Naive thymus-derived CD4-positive, alpha-beta T cell (primary cell): ENCODE data around the gene GLIPR2. TPM values are rescaled to one million over a fixed set of nuclear protein-coding genes. Genes with fewer than 3 reads are reported as not detected.

Experiments
- ATAC-seq: fragments of 150-1000 bp; cut with Tn5 transposase; 2 replicates; pipeline ENCODE4 v1.10.0; 2021; ENCODE audit warnings: mild to moderate bottlenecking, moderate library complexity
- CTCF ChIA-PET: fragments of 350-600 bp; sonication (Branson Sonifier 250); formaldehyde crosslinking; loops from one replicate; lab custom pipeline; 2021; ENCODE audit warnings: antibody characterized with exemption; lab: Charles Lee
- POLR2A ChIA-PET: fragments of 350-600 bp; sonication (Branson Sonifier 250); formaldehyde crosslinking; loops from one replicate; lab custom pipeline; 2021; ENCODE audit warnings: antibody characterized with exemption, inconsistent platforms; lab: Charles Lee
- DNase-seq, 9 donors: peaks; one replicate each; pipeline versions ENCODE4 v3.0.0 to v3.0.0-alpha.2; 2020 to 2022; ENCODE audit warnings: mixed read lengths in 1 of 9
- H3K27ac ChIP-seq: one replicate; pipeline ENCODE4 v1.7.0; 2013; ENCODE audit warnings: mild to moderate bottlenecking, low read depth, low read length, moderate library complexity
- H3K27me3 ChIP-seq, 2 donors: one replicate each; pipeline ENCODE4 v1.7.0; 2013; ENCODE audit warnings: low read length in 2 of 2, mild to moderate bottlenecking in 2 of 2, moderate library complexity in 2 of 2; ENCODE audit not compliant: control insufficient read depth in 2 of 2, insufficient read depth in 2 of 2
- H3K36me3 ChIP-seq, 3 experiments: 1 replicate in 2 of 3; 2 replicates in 1 of 3; pipeline ENCODE4 v1.7.0; 2013; ENCODE audit warnings: low read length in 3 of 3, mild to moderate bottlenecking in 3 of 3, moderate library complexity in 1 of 3; ENCODE audit not compliant: insufficient read depth in 3 of 3, control insufficient read depth in 2 of 3
- H3K4me1 ChIP-seq, 2 donors: one replicate each; pipeline ENCODE4 v1.7.0; 2013; ENCODE audit warnings: low read length in 2 of 2, mild to moderate bottlenecking in 2 of 2, moderate library complexity in 1 of 2; ENCODE audit not compliant: control insufficient read depth in 2 of 2, insufficient read depth in 2 of 2
- H3K4me3 ChIP-seq: 2 replicates; pipeline ENCODE4 v1.7.0; 2013; ENCODE audit warnings: mild to moderate bottlenecking, low read length
- H3K9me3 ChIP-seq, 3 experiments: 1 replicate in 2 of 3; 2 replicates in 1 of 3; pipeline ENCODE4 v1.7.0; 2013; ENCODE audit warnings: low read length in 3 of 3; ENCODE audit not compliant: control insufficient read depth in 2 of 3
- H3K27ac Mint-ChIP-seq, 9 donors: one replicate each; pipeline ENCODE4 v1.8.0; 2020 to 2022; ENCODE audit warnings: mixed read lengths in 9 of 9, mild to moderate bottlenecking in 8 of 9, moderate library complexity in 5 of 9, inconsistent platforms in 2 of 9
- H3K27me3 Mint-ChIP-seq, 5 donors: one replicate each; pipeline ENCODE4 v1.8.0; 2021 to 2022; ENCODE audit warnings: mixed read lengths in 5 of 5, mild to moderate bottlenecking in 1 of 5
- H3K36me3 Mint-ChIP-seq, 5 donors: one replicate each; pipeline ENCODE4 v1.8.0; 2020 to 2022; ENCODE audit warnings: mixed read lengths in 5 of 5, mild to moderate bottlenecking in 3 of 5, inconsistent platforms in 1 of 5
- H3K4me1 Mint-ChIP-seq, 7 donors: one replicate each; pipeline ENCODE4 v1.8.0; 2020 to 2022; ENCODE audit warnings: mixed read lengths in 7 of 7, mild to moderate bottlenecking in 3 of 7, inconsistent platforms in 1 of 7
- H3K4me3 Mint-ChIP-seq, 10 donors: one replicate each; pipeline ENCODE4 v1.8.0; 2020 to 2022; ENCODE audit warnings: mild to moderate bottlenecking in 10 of 10, mixed read lengths in 10 of 10, moderate library complexity in 6 of 10, inconsistent platforms in 2 of 10
- H3K9me3 Mint-ChIP-seq, 11 donors: one replicate each; pipeline ENCODE4 v1.8.0; 2020 to 2022; ENCODE audit warnings: mixed read lengths in 11 of 11, mild to moderate bottlenecking in 4 of 11, inconsistent platforms in 1 of 11, moderate library complexity in 1 of 11
- intact Hi-C, 2 donors: fragments of 100-400 bp; cut with micrococcal nuclease; formaldehyde crosslinking; loops; one replicate each; pipeline ENCODE4 v1.15.1; 2023
- polyA plus RNA-seq, 2 donors: library from polyadenylated mRNA; unstranded; fragments of 300-500 nt; fragmentation: Illumina TruSeq; gene quantifications; one replicate each; pipeline ENCODE4 v1.2.3, GENCODE V29; 2021
- total RNA-seq, 6 experiments: library from RNA in 5 of 6; stranded (reverse) in 5 of 6; gene quantifications; 1 replicate in 5 of 6; 2 replicates in 1 of 6; pipeline ENCODE4 v1.2.3 and lab custom pipeline; 2021 to 2026

GLIPR2 gene
- total and polyA plus RNA-seq, 7 experiments from 2014 or later = 7.7 to 74.7 (median 38.8) TPM

- H3K27me3 ChIP-seq = no peaks in the 10 kb centered on the region
- no peaks in the 10 kb centered on the region for H3K9me3 ChIP-seq
- peaks cover 51 to 60% of the 10 kb centered on the region in 2 donors for H3K4me1 ChIP-seq
- peaks cover 53 to 63% (median 60%) of the 10 kb centered on the region in 7 donors for H3K4me1 Mint-ChIP-seq
- H3K27me3 Mint-ChIP-seq = peaks cover 0 to 35% (median 0%) of the 10 kb centered on the region in 5 donors
- peaks cover 0 to 21% (median 0%) of the 10 kb centered on the region in 5 donors for H3K36me3 Mint-ChIP-seq
- peak overlapping the region; percentile 83 to 99 (median 93) for H3K4me3 Mint-ChIP-seq
- intact Hi-C loops = loop anchor here (2.0 to 10.0 kb wide), 5 partner anchors 13 to 1023 kb away; partner anchors contain the start of genes ATOSB (in 1 of the 2), GNE (in 1 of the 2) and RNF38 (in 1 of the 2)
- peak overlapping the region; percentile 25 to 94 (median 87) for H3K27ac Mint-ChIP-seq
- ATAC-seq = no peak
- ChIA-PET POLR2A (interaction anchor here (1.8 to 1.9 kb wide), 3 partner anchors 11 to 14 kb away, joined by 5 to 14 read pairs (median 7); no protein-coding TSS in a partner anchor), CTCF (interaction anchor here (1.4 to 1.8 kb wide), 5 partner anchors 14 to 34 kb away, joined by 4 to 7 read pairs (median 4); no protein-coding TSS in a partner anchor)
- H3K36me3 ChIP-seq = no peaks in the 10 kb centered on the region
- H3K4me3 ChIP-seq = peak overlapping the region; percentile 78
- peak overlapping the region; percentile 74 for H3K27ac ChIP-seq
- no peaks in the 10 kb centered on the region for H3K9me3 Mint-ChIP-seq
- no peak for DNase-seq
Observed at GRCh38 chr9:36137392-36138004, 965 bp downstream of the GLIPR2 start.

GRCh38 chr9:36138496-36138895 lies 2.0 kb downstream of the GLIPR2 start:
- Mint-ChIP-seq H3K4me3 (peak overlapping the region; percentile 83 to 99 (median 93)), H3K36me3 (peaks cover 0 to 28% (median 0%) of the 10 kb centered on the region in 5 donors), H3K27me3 (peaks cover 0 to 27% (median 0%) of the 10 kb centered on the region in 5 donors), H3K27ac (peak overlapping the region in 6 of 9 donors; percentile 9 to 100 (median 67)), H3K9me3 (no peaks in the 10 kb centered on the region), H3K4me1 (peaks cover 63 to 73% (median 70%) of the 10 kb centered on the region in 7 donors)
- ChIA-PET CTCF (interaction anchor here (0.7 to 1.8 kb wide), 3 partner anchors 26 to 239 kb away, joined by 3 to 4 read pairs (median 4); no protein-coding TSS in a partner anchor), POLR2A (interaction anchor here (2.4 kb wide), 1 partner anchor 13 kb away, joined by 11 read pairs; no protein-coding TSS in a partner anchor)
- DNase-seq (no peak), ATAC-seq (no peak)
- Histone ChIP-seq H3K4me3 (no peak overlapping the region), H3K4me1 (peaks cover 61 to 70% of the 10 kb centered on the region in 2 donors), H3K36me3 (no peaks in the 10 kb centered on the region), H3K27me3 (no peaks in the 10 kb centered on the region), H3K27ac (peak overlapping the region; percentile 23), H3K9me3 (no peaks in the 10 kb centered on the region)
- intact Hi-C loops = loop anchor here (5.0 to 10.0 kb wide), 4 partner anchors 36 to 1024 kb away; partner anchors contain the start of genes ATOSB (in 1 of the 2), GNE (in 1 of the 2) and RNF38 (in 1 of the 2)

DNA sequence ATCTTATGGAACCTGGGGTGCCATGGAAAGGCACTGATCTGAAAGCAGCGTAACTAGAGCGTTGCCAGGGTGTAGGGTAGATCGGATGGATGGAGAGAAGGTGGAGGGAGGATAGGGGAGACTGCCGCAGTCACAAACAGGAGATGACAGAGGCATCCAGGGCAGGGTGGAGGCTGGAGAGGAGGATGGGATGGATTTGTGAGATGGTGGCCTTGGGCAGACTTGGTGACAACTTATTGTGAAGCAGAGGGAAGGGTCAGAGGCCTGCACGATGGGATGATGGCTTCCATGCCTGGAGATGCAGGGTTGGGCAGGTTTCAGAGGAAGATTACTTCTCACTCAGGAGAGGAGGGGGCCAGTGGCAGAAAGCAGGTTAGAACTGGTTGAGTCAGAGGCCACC lies 2.4 kb downstream of the GLIPR2 start:
- peaks cover 0 to 23% (median 0%) of the 10 kb centered on the region in 5 donors for H3K27me3 Mint-ChIP-seq
- peak overlapping the region in 7 of 9 donors; percentile 9 to 100 (median 83) for H3K27ac Mint-ChIP-seq
- intact Hi-C loops = loop anchor here (5.0 to 10.0 kb wide), 4 partner anchors 37 to 1024 kb away; partner anchors contain the start of genes ATOSB (in 1 of the 2), GNE (in 1 of the 2) and RNF38 (in 1 of the 2)
- ATAC-seq = no peak
- Histone ChIP-seq H3K4me1 (peaks cover 65 to 74% of the 10 kb centered on the region in 2 donors), H3K27me3 (no peaks in the 10 kb centered on the region), H3K4me3 (no peak overlapping the region), H3K36me3 (no peaks in the 10 kb centered on the region), H3K27ac (peak overlapping the region; percentile 23), H3K9me3 (no peaks in the 10 kb centered on the region)
- ChIA-PET POLR2A (interaction anchor here (1.1 to 2.4 kb wide), 2 partner anchors 13 to 99 kb away, joined by 5 to 11 read pairs; no protein-coding TSS in a partner anchor), CTCF (interaction anchor here (0.7 to 1.4 kb wide), 2 partner anchors 35 to 238 kb away, joined by 3 to 4 read pairs; no protein-coding TSS in a partner anchor)
- peaks cover 67 to 77% (median 74%) of the 10 kb centered on the region in 7 donors for H3K4me1 Mint-ChIP-seq
- peak overlapping the region in 9 of 10 donors; percentile 2 to 99 (median 89) for H3K4me3 Mint-ChIP-seq
- peaks cover 0 to 32% (median 0%) of the 10 kb centered on the region in 5 donors for H3K36me3 Mint-ChIP-seq
- DNase-seq = no peak
- no peaks in the 10 kb centered on the region for H3K9me3 Mint-ChIP-seq

GRCh38 chr9:36140086-36141084 lies 3.9 kb downstream of the GLIPR2 start:
- peaks cover 2 to 45% (median 3%) of the 10 kb centered on the region in 5 donors for H3K36me3 Mint-ChIP-seq
- H3K4me3 ChIP-seq = peak overlapping the region; percentile 45
- no peaks in the 10 kb centered on the region for H3K27me3 ChIP-seq
- H3K27me3 Mint-ChIP-seq = peaks cover 0 to 13% (median 0%) of the 10 kb centered on the region in 5 donors
- H3K4me3 Mint-ChIP-seq = peak overlapping the region; percentile 66 to 93 (median 82)
- H3K27ac Mint-ChIP-seq = peak overlapping the region; percentile 63 to 100 (median 86)
- peak overlapping the region; percentile 46 for H3K27ac ChIP-seq
- peaks cover 82 to 90% (median 87%) of the 10 kb centered on the region in 7 donors for H3K4me1 Mint-ChIP-seq
- H3K36me3 ChIP-seq = no peaks in the 10 kb centered on the region
- CTCF ChIA-PET = interaction anchor here (0.9 to 1.2 kb wide), 3 partner anchors 23 to 37 kb away, joined by 3 to 4 read pairs (median 4); no protein-coding TSS in a partner anchor
- ATAC-seq = peak; percentile 16
- peaks cover 1 to 3% (median 2%) of the 10 kb centered on the region in 11 donors for H3K9me3 Mint-ChIP-seq
- H3K4me1 ChIP-seq = peaks cover 80 to 89% of the 10 kb centered on the region in 2 donors
- peak in 8 of 9 donors; percentile 36 to 61 (median 48) for DNase-seq
- H3K9me3 ChIP-seq = peaks cover 0 to 2% (median 0%) of the 10 kb centered on the region in 3 experiments
- POLR2A ChIA-PET = interaction anchor here (0.7 to 2.4 kb wide), 9 partner anchors 11 to 100 kb away, joined by 3 to 12 read pairs (median 3); partner anchors contain the start of gene CLTA
- intact Hi-C loops = loop anchor here (1.0 to 5.0 kb wide), 5 partner anchors 11 to 347 kb away; partner anchors contain the start of genes CLTA (in 1 of the 2) and RNF38 (in 1 of the 2)

DNA sequence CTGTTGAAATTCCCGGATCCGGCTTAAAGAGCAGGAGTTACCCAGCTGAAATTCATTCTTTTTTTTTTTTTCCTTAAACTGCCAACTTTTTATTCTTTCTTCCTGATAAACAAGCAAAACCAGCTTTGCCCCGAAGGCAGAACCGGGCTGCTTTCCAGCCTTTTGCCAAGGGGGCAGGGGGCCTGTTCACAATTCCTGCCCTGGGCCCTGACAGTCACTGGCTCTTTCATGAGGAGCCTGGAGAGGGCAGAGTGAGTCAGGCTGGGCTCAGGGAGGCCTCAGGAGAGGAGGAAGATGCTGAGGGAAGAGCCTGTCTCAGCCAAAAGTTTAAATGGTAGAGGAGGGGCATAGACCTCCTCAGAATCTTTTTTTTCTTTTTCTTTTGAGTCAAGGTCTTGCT lies 4.8 kb downstream of the GLIPR2 start:
- H3K27ac ChIP-seq = peak overlapping the region; percentile 79
- DNase-seq (no peak), ATAC-seq (no peak)
- peaks cover 0 to 6% (median 0%) of the 10 kb centered on the region in 5 donors for H3K27me3 Mint-ChIP-seq
- peak overlapping the region in 8 of 9 donors; percentile 30 to 100 (median 98) for H3K27ac Mint-ChIP-seq
- H3K4me3 ChIP-seq = no peak overlapping the region
- H3K4me3 Mint-ChIP-seq = peak overlapping the region; percentile 59 to 93 (median 84)
- H3K27me3 ChIP-seq = no peaks in the 10 kb centered on the region
- H3K4me1 Mint-ChIP-seq = peaks cover 88 to 93% (median 93%) of the 10 kb centered on the region in 7 donors
- peaks cover 0 to 5% (median 0%) of the 10 kb centered on the region in 3 experiments for H3K36me3 ChIP-seq
- peaks cover 83 to 84% of the 10 kb centered on the region in 2 donors for H3K4me1 ChIP-seq
- peaks cover 7 to 54% (median 12%) of the 10 kb centered on the region in 5 donors for H3K36me3 Mint-ChIP-seq
- peaks cover 5 to 12% (median 11%) of the 10 kb centered on the region in 11 donors for H3K9me3 Mint-ChIP-seq
- ChIA-PET CTCF (interaction anchor here (1.2 to 1.3 kb wide), 2 partner anchors 22 to 38 kb away, joined by 4 read pairs; no protein-coding TSS in a partner anchor), POLR2A (interaction anchor here (1.6 to 1.8 kb wide), 3 partner anchors 10 to 15 kb away, joined by 3 to 12 read pairs (median 8); no protein-coding TSS in a partner anchor)
- H3K9me3 ChIP-seq = peaks cover 0 to 11% (median 8%) of the 10 kb centered on the region in 3 experiments
- intact Hi-C loops = loop anchor here in 1 of 2 donors (2.0 to 5.0 kb wide), 3 partner anchors 50 to 346 kb away; partner anchors contain the start of genes CLTA and RNF38
